Measurements from ENCODE around the gene HES2. TPM values are rescaled to one million over a fixed set of nuclear protein-coding genes. Genes with fewer than 3 reads are reported as not detected.
"Not testable (repeated sequence)": the region's sequence is repeated elsewhere in the genome, so short reads cannot be mapped to it uniquely, and the experiment has no call there.

The HES2 gene
- total and polyA plus RNA-seq, 4 experiments from 2014 or later, result not detected

- no peaks in the 10 kb centered on the region for H3K36me3 ChIP-seq (ENCODE audit: insufficient read depth, low read length)
- H3K27me3 ChIP-seq (ENCODE audit: insufficient read depth, low read length), result no peaks in the 10 kb centered on the region
- Mint-ChIP-seq H3K36me3 (peaks cover 0 to 4% of the 10 kb centered on the region in 2 donors), H3K9me3 (no peaks in the 10 kb centered on the region), H3K27me3 (no peaks in the 10 kb centered on the region), H3K4me1 (no peaks in the 10 kb centered on the region), H3K27ac (no peak overlapping the region), H3K4me3 (no peak overlapping the region)
- no peak overlapping the region for H3K27ac ChIP-seq (ENCODE audit: low read depth, low read length)
- H3K4me1 ChIP-seq (ENCODE audit: insufficient read depth, low read length), result no peaks in the 10 kb centered on the region
- POLR2A ChIA-PET (ENCODE audit: partially characterized antibody), result no interaction called here
- H3K9me3 ChIP-seq (ENCODE audit: control insufficient read depth in 1 of 2, low read length in 2 of 2), result no peaks in the 10 kb centered on the region
- CTCF ChIA-PET (ENCODE audit: partially characterized antibody), result interaction anchor here (1.0 to 1.9 kb wide), 3 partner anchors 18 to 32 kb away, joined by 4 to 8 read pairs (median 4); no protein-coding TSS in a partner anchor
- DNase-seq, result no peak
- H3K4me3 ChIP-seq (ENCODE audit: low read length in 2 of 2), result no peak overlapping the region
- intact Hi-C loops (cut with micrococcal nuclease), result no loop called here
These were observed 39.7 kb downstream of the HES2 start for GRCh38 chr1:6380037-6380436.

DNA sequence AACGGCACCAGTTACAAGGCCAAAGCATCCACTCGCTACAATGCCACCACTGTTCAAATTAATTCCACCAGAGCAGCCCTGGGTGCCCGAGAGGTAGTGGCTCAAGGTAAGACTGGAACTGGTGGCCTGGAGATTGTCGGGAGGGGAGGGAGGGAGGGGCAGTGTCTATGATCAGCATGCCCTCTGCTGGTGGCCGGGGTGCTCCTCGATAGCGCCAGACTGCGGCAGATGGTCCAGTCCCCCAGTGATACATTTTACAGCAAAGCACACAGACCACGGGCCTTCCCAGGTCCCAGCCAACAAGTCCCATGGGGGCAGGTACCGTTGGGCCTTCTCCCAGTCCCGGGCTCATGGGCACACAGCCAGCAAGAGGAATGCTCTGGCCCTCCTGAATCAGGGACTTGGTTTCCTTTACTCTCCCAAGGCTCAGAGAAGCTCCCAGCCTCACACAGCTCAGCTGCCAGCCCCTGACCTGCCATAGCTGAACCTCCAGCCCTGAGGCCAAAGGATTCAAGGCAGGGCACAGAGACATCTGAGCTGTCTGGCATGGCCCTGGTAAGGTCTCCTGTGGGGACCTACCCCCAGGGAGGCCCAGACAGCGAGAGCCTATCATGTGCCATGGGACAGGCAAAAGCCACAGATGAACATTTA, 41.5 kb downstream of the HES2 start:
- POLR2A ChIA-PET (ENCODE audit: partially characterized antibody), result no interaction called here
- H3K27me3 ChIP-seq (ENCODE audit: insufficient read depth, low read length), result no peaks in the 10 kb centered on the region
- Mint-ChIP-seq H3K36me3 (peaks cover 0 to 4% of the 10 kb centered on the region in 2 donors), H3K9me3 (no peaks in the 10 kb centered on the region), H3K27ac (peak overlapping the region in 1 of 7 donors; percentile 47), H3K27me3 (no peaks in the 10 kb centered on the region), H3K4me3 (no peak overlapping the region), H3K4me1 (no peaks in the 10 kb centered on the region)
- CTCF ChIA-PET (ENCODE audit: partially characterized antibody), result interaction anchor here (1.9 kb wide), 1 partner anchor 30 kb away, joined by 8 read pairs; no protein-coding TSS in a partner anchor
- no peaks in the 10 kb centered on the region for H3K9me3 ChIP-seq (ENCODE audit: control insufficient read depth in 1 of 2, low read length in 2 of 2)
- H3K4me1 ChIP-seq (ENCODE audit: insufficient read depth, low read length), result no peaks in the 10 kb centered on the region
- H3K27ac ChIP-seq (ENCODE audit: low read depth, low read length), result no peak overlapping the region
- H3K4me3 ChIP-seq (ENCODE audit: low read length in 2 of 2), result no peak overlapping the region
- no peaks in the 10 kb centered on the region for H3K36me3 ChIP-seq (ENCODE audit: insufficient read depth, low read length)
- intact Hi-C loops (cut with micrococcal nuclease), result no loop called here
- no peak for DNase-seq

DNA sequence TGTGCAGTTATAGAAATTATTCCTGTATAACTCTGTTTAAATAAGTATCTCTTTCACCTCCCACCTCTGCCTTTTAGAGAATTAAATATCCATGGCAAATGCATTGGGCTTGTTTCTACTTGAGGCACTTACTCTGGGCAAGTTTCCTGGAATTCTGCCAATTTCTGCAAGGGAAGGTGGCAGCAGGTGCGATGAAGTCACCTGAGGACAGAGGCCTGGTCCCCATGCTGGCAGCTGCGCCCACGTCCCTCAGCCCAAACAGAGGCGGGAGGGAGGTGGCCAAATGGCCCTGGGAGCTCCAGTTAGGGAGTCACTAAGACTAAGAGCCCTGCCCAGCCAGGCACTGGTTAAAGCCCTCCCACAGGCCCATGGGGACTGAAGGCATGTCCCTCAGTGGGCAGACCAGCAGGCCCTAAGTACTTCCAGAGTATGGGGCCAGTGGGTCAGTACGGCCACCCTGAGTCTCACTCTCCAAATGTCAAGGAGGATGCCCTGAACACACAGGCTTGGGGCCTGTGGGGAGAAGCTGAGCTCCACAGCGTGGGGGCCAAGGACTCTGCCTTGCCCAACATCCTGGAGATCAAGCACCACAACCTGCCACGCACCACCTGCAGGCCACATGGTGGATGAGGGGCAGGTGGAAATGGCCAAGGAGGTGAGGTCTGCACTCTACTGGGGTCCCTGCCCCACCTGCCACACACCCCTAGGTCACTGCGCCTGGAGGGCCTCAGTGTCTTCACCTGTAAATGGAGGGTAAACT, 45.6 kb downstream of the HES2 start:
- no peaks in the 10 kb centered on the region for H3K36me3 Mint-ChIP-seq
- no peaks in the 10 kb centered on the region for H3K36me3 ChIP-seq (ENCODE audit: insufficient read depth, low read length)
- POLR2A ChIA-PET (ENCODE audit: partially characterized antibody), result no interaction called here
- H3K4me3 Mint-ChIP-seq, result no peak overlapping the region
- H3K9me3 Mint-ChIP-seq, result no peaks in the 10 kb centered on the region
- no peaks in the 10 kb centered on the region for H3K27me3 ChIP-seq (ENCODE audit: insufficient read depth, low read length)
- peak overlapping the region in 1 of 7 donors; percentile 13 for H3K27ac Mint-ChIP-seq
- H3K27ac ChIP-seq (ENCODE audit: low read depth, low read length), result no peak overlapping the region
- H3K9me3 ChIP-seq (ENCODE audit: control insufficient read depth in 1 of 2, low read length in 2 of 2), result no peaks in the 10 kb centered on the region
- CTCF ChIA-PET (ENCODE audit: partially characterized antibody), result no interaction called here
- no peak overlapping the region for H3K4me3 ChIP-seq (ENCODE audit: low read length in 2 of 2)
- DNase-seq, result no peak
- peaks cover 0 to 4% (median 0%) of the 10 kb centered on the region in 4 donors for H3K4me1 Mint-ChIP-seq
- H3K27me3 Mint-ChIP-seq, result no peaks in the 10 kb centered on the region
- intact Hi-C loops (cut with micrococcal nuclease), result no loop called here
- no peaks in the 10 kb centered on the region for H3K4me1 ChIP-seq (ENCODE audit: insufficient read depth, low read length)

DNA sequence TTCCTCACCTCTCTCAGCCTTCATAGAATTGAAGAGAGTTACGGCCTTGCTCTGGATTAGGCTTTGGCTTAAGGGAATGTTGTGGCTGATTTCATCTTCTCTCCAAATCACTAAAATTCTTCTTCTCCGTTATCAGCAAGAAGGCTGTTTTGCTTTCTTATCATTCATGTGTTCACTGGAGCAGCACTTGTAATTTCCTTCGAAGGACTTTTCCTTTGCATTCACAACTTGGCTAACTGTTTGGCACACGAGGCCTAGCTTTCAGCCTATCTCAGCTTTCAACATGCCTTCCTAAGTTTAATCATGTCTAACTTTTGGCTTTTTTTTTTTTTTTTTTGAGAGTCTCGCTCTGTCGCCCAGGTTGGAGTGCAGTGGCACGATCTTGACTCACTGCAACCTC, 47.5 kb downstream of the HES2 start:
- ChIA-PET POLR2A (ENCODE audit: partially characterized antibody) (interaction anchor here (1.3 kb wide), 1 partner anchor 24 kb away, joined by 3 read pairs; no protein-coding TSS in a partner anchor), CTCF (ENCODE audit: partially characterized antibody) (interaction anchor here (0.7 to 1.0 kb wide), 2 partner anchors 12 to 31 kb away, joined by 3 read pairs; no protein-coding TSS in a partner anchor)
- intact Hi-C loops (cut with micrococcal nuclease); H3K36me3 Mint-ChIP-seq; H3K27me3 ChIP-seq (ENCODE audit: insufficient read depth, low read length); H3K9me3 ChIP-seq (ENCODE audit: control insufficient read depth in 1 of 2, low read length in 2 of 2); H3K36me3 ChIP-seq (ENCODE audit: insufficient read depth, low read length); H3K4me3 ChIP-seq (ENCODE audit: low read length in 2 of 2); H3K27me3 Mint-ChIP-seq; H3K4me1 Mint-ChIP-seq; H3K27ac ChIP-seq (ENCODE audit: low read depth, low read length); H3K4me1 ChIP-seq (ENCODE audit: insufficient read depth, low read length); H3K9me3 Mint-ChIP-seq; H3K4me3 Mint-ChIP-seq; DNase-seq: not testable (repeated sequence)
- H3K27ac Mint-ChIP-seq, result peak overlapping the region in 1 of 7 donors; percentile 48

- no peak overlapping the region for H3K27ac Mint-ChIP-seq
- Histone ChIP-seq H3K36me3 (ENCODE audit: insufficient read depth, low read length) (no peaks in the 10 kb centered on the region), H3K9me3 (ENCODE audit: control insufficient read depth in 1 of 2, low read length in 2 of 2) (no peaks in the 10 kb centered on the region), H3K27ac (ENCODE audit: low read depth, low read length) (no peak overlapping the region), H3K27me3 (ENCODE audit: insufficient read depth, low read length) (no peaks in the 10 kb centered on the region), H3K4me1 (ENCODE audit: insufficient read depth, low read length) (peaks cover 14% of the 10 kb centered on the region), H3K4me3 (ENCODE audit: low read length in 2 of 2) (no peak overlapping the region)
- H3K36me3 Mint-ChIP-seq, result no peaks in the 10 kb centered on the region
- H3K4me3 Mint-ChIP-seq, result no peak overlapping the region
- ChIA-PET POLR2A (ENCODE audit: partially characterized antibody) (no interaction called here), CTCF (ENCODE audit: partially characterized antibody) (no interaction called here)
- intact Hi-C loops (cut with micrococcal nuclease), result no loop called here
- DNase-seq, result no peak
- no peaks in the 10 kb centered on the region for H3K27me3 Mint-ChIP-seq
- peaks cover 0 to 3% (median 0%) of the 10 kb centered on the region in 8 donors for H3K9me3 Mint-ChIP-seq
- peaks cover 3 to 18% (median 5%) of the 10 kb centered on the region in 4 donors for H3K4me1 Mint-ChIP-seq
These were observed 49.7 kb downstream of the HES2 start for GRCh38 chr1:6370006-6370405.

DNA sequence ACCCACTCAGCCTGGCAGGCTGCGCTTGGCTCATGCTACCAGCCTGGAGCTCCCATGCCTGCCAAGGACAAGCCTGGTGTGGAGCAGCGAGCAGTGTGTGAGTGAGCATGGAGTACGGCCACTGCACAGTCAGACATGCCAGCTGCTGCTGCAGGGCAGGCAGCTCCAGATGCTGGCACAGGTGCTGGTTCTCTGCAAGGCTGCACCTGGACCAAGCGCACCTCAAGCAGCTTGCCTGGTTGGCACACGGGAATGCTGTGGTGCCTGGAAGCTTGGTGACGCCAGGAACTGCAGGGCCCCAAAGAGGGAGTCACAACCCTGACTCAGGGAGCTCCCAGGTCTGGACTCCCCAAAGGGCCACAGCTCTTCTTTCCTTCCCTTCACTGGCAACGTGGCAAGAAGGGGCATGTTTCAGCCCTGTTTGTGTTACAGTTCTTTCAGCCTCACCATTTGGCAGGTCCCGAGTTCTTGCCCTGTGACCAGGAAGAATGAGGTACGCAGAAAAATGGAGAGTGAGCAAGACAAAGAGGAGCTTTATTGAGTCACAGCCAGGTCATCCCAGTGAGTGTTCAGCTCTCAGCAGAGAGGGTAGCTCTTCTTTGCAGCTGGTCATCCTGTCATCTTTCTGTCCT, 52.2 kb downstream of the HES2 start:
- intact Hi-C loops (cut with micrococcal nuclease), result no loop called here
- H3K4me3 ChIP-seq (ENCODE audit: low read length in 2 of 2), result no peak overlapping the region
- no peak overlapping the region for H3K27ac ChIP-seq (ENCODE audit: low read depth, low read length)
- Mint-ChIP-seq H3K36me3 (no peaks in the 10 kb centered on the region), H3K4me1 (peaks cover 13 to 36% (median 18%) of the 10 kb centered on the region in 4 donors), H3K4me3 (no peak overlapping the region), H3K9me3 (peaks cover 0 to 3% (median 0%) of the 10 kb centered on the region in 8 donors), H3K27me3 (no peaks in the 10 kb centered on the region), H3K27ac (peak overlapping the region in 2 of 7 donors; percentile 36 to 75)
- ChIA-PET CTCF (ENCODE audit: partially characterized antibody) (interaction anchor here (0.7 to 1.4 kb wide), 4 partner anchors 17 to 215 kb away, joined by 3 to 5 read pairs (median 3); no protein-coding TSS in a partner anchor), POLR2A (ENCODE audit: partially characterized antibody) (interaction anchor here (1.7 kb wide), 1 partner anchor 9 kb away, joined by 5 read pairs; no protein-coding TSS in a partner anchor)
- peaks cover 33% of the 10 kb centered on the region for H3K4me1 ChIP-seq (ENCODE audit: insufficient read depth, low read length)
- H3K27me3 ChIP-seq (ENCODE audit: insufficient read depth, low read length), result no peaks in the 10 kb centered on the region
- H3K36me3 ChIP-seq (ENCODE audit: insufficient read depth, low read length), result no peaks in the 10 kb centered on the region
- no peak for DNase-seq
- H3K9me3 ChIP-seq (ENCODE audit: control insufficient read depth in 1 of 2, low read length in 2 of 2), result no peaks in the 10 kb centered on the region

GRCh38 chr1:6365047-6365446, 54.7 kb downstream of the HES2 start:
- DNase-seq, result peak; percentile 63 to 74 (median 72)
- H3K27me3 ChIP-seq (ENCODE audit: insufficient read depth, low read length), result no peaks in the 10 kb centered on the region
- intact Hi-C loops (cut with micrococcal nuclease), result loop anchor here (1.0 kb wide), 1 partner anchor 28 kb away; the partner anchor contains the start of gene ACOT7
- no peak overlapping the region for H3K27ac ChIP-seq (ENCODE audit: low read depth, low read length)
- POLR2A ChIA-PET (ENCODE audit: partially characterized antibody), result no interaction called here
- H3K9me3 ChIP-seq (ENCODE audit: control insufficient read depth in 1 of 2, low read length in 2 of 2), result no peaks in the 10 kb centered on the region
- peaks cover 47% of the 10 kb centered on the region for H3K4me1 ChIP-seq (ENCODE audit: insufficient read depth, low read length)
- H3K4me3 Mint-ChIP-seq, result peak overlapping the region in 5 of 8 donors; percentile 33 to 69 (median 60)
- H3K27me3 Mint-ChIP-seq, result no peaks in the 10 kb centered on the region
- CTCF ChIA-PET (ENCODE audit: partially characterized antibody), result no interaction called here
- no peak overlapping the region for H3K4me3 ChIP-seq (ENCODE audit: low read length in 2 of 2)
- peak overlapping the region; percentile 64 to 94 (median 90) for H3K27ac Mint-ChIP-seq
- H3K36me3 Mint-ChIP-seq, result no peaks in the 10 kb centered on the region
- peaks cover 0 to 3% (median 0%) of the 10 kb centered on the region in 8 donors for H3K9me3 Mint-ChIP-seq
- no peaks in the 10 kb centered on the region for H3K36me3 ChIP-seq (ENCODE audit: insufficient read depth, low read length)
- H3K4me1 Mint-ChIP-seq, result peaks cover 18 to 49% (median 27%) of the 10 kb centered on the region in 4 donors

All from CD4-positive, alpha-beta memory T cell (primary cell).